HepG2 (cell line): ENCODE results near the gene MYRIP.

Source experiments
- CEBPZ ChIP-seq: IDR thresholded peaks from 2 replicates; pipeline ENCODE4 v1.6.1; 2012; ENCODE audit warnings: low read length, improper control_type of control experiment
- CREB1 ChIP-seq, 2 experiments: fragments of 450-650 bp in 1 of 2; IDR thresholded peaks; 2 replicates each; pipeline ENCODE4 v1.6.1; 2016 to 2017; ENCODE audit warnings: control low read depth in 1 of 2, mild to moderate bottlenecking in 1 of 2, missing compliant biosample characterization in 1 of 2, missing genetic modification characterization in 1 of 2
- CTCF ChIP-seq: sonication (generic); formaldehyde crosslinking; IDR thresholded peaks from 2 replicates; pipeline ENCODE4 v1.5.0; 2020; ENCODE audit warnings: mild to moderate bottlenecking, missing genetic modification reagents, moderate library complexity
- MXD4 ChIP-seq: IDR thresholded peaks from 2 replicates; pipeline ENCODE4 v1.6.1; 2016; ENCODE audit warnings: mild to moderate bottlenecking, missing biosample characterization, missing genetic modification reagents
- PATZ1 ChIP-seq: sonication (generic); formaldehyde crosslinking; IDR thresholded peaks from 2 replicates; pipeline ENCODE4 v1.4.0; 2020; ENCODE audit warnings: missing genetic modification reagents
- ZNF12 ChIP-seq: sonication (generic); formaldehyde crosslinking; IDR thresholded peaks from 2 replicates; pipeline ENCODE4 v1.5.0; 2020; ENCODE audit warnings: missing genetic modification reagents
- ZNF576 ChIP-seq: sonication (generic); formaldehyde crosslinking; IDR thresholded peaks from 2 replicates; pipeline ENCODE4 v1.4.0; 2020; ENCODE audit warnings: mild to moderate bottlenecking, missing genetic modification reagents
- ZNF790 ChIP-seq: sonication (generic); formaldehyde crosslinking; IDR thresholded peaks from 2 replicates; pipeline ENCODE4 v1.8.0; 2022; ENCODE audit warnings: missing genetic modification reagents, mild to moderate bottlenecking, borderline replicate concordance

- TF ChIP-seq CTCF (CRISPR knock-in tag) (no peak), ZNF576 (CRISPR knock-in tag) (no peak), CREB1 (IDR thresholded peaks at IDR 0.05) (no peak), CREB1 (CRISPR knock-in tag; IDR thresholded peaks at IDR 0.05) (no peak), MXD4 (CRISPR knock-in tag) (no peak), ZNF12 (CRISPR knock-in tag) (no peak), ZNF790 (CRISPR knock-in tag) (no peak), PATZ1 (CRISPR knock-in tag) (no peak), CEBPZ (no peak)
These were observed 30.1 kb downstream of the MYRIP start for GRCh38 chr3:39839484-39839883.
